ENCODE data around the gene STK33. TPM values are rescaled to one million over a fixed set of nuclear protein-coding genes. Genes with fewer than 3 reads are reported as not detected.

STK33 gene
- total RNA-seq, 1 experiment from 2014 or later, result 19.5 TPM

GRCh38 chr11:8381343-8381742 is 212.7 kb downstream of the STK33 start:
- Histone ChIP-seq H2BK12ac (ENCODE audit: insufficient read length, low read depth, low read length) (no peak overlapping the region), H3K4me1 (ENCODE audit: insufficient read depth, low read length) (no peaks in the 10 kb centered on the region), H2BK120ac (ENCODE audit: low read depth, low read length, poor library complexity, severe bottlenecking) (no peak overlapping the region), H3K23me2 (ENCODE audit: insufficient read length, low read depth, low read length, poor library complexity, severe bottlenecking) (no peaks in the 10 kb centered on the region), H3K18ac (ENCODE audit: insufficient read length, low read depth, low read length) (no peak overlapping the region), H2BK15ac (ENCODE audit: low read depth, low read length) (no peak overlapping the region), H2AFZ (ENCODE audit: low read length) (no peak overlapping the region), H3T11ph (ENCODE audit: low read length) (no peak overlapping the region), H2BK5ac (ENCODE audit: insufficient read length, low read length) (no peak overlapping the region), H2AK5ac (ENCODE audit: insufficient read length, low read length) (no peak overlapping the region), H3K23ac (ENCODE audit: insufficient read length, low read depth, low read length) (no peak overlapping the region), H2BK20ac (ENCODE audit: low read depth, low read length, poor library complexity, severe bottlenecking) (no peak overlapping the region), H3K9me3 (ENCODE audit: control insufficient read depth, low read depth, low read length) (no peaks in the 10 kb centered on the region), H3K14ac (ENCODE audit: insufficient read depth, low read length) (no peak overlapping the region), H3K27ac (ENCODE audit: insufficient read length, low read depth, low read length) (no peak overlapping the region), H3K27me3 (ENCODE audit: insufficient read depth, low read length) (no peaks in the 10 kb centered on the region), H4K8ac (replicated peaks; ENCODE audit: insufficient read length, low read depth, low read length) (no peak overlapping the region), H3K4ac (ENCODE audit: low read depth, low read length) (no peak overlapping the region), H4K20me1 (ENCODE audit: control insufficient read depth, insufficient read depth, insufficient read length) (no peaks in the 10 kb centered on the region), H4K5ac (ENCODE audit: insufficient read length, low read depth, low read length) (no peak overlapping the region), H3K4me2 (ENCODE audit: insufficient read depth, insufficient read length, low read length) (no peak overlapping the region), H3K79me1 (ENCODE audit: insufficient read depth, low read depth, low read length, poor library complexity, severe bottlenecking) (no peaks in the 10 kb centered on the region), H3K79me2 (ENCODE audit: insufficient read depth, low read length) (no peaks in the 10 kb centered on the region), H4K91ac (ENCODE audit: insufficient read length, low read depth, low read length) (no peak overlapping the region), H3K9ac (ENCODE audit: extremely low read depth, insufficient read length, low read length) (no peak overlapping the region), H3K56ac (ENCODE audit: insufficient read length, low read depth, low read length) (no peak overlapping the region)
- no peaks in the 10 kb centered on the region for H3K9me3 Mint-ChIP-seq
- TF ChIP-seq CTCF (conservative IDR thresholded peaks at IDR 0.05), result no peak
- WGBS (ENCODE audit: extremely low coverage, insufficient read length, low lambda C conversion rate), result no CpG with 5 or more reads among the region's 6 CpGs
- H3K4me1 Mint-ChIP-seq, result peaks cover 0 to 4% of the 10 kb centered on the region in 2 experiments; a peak in 2 of 4 replicates
- no peak for DNase-seq
- H3K27me3 Mint-ChIP-seq (ENCODE audit: low read depth), result no peaks in the 10 kb centered on the region
- H3K36me3 Mint-ChIP-seq (ENCODE audit: insufficient read depth in 1 of 3, low read depth in 3 of 3), result no peaks in the 10 kb centered on the region
- no peak overlapping the region for H3K27ac Mint-ChIP-seq
- no peak overlapping the region for H3K4me3 Mint-ChIP-seq

Data from H9 (cell line).